Adrenal gland (tissue), 12 donors: ENCODE results near the gene DLGAP1. TPM values are rescaled to one million over a fixed set of nuclear protein-coding genes. Genes with fewer than 3 reads are reported as not detected.
A peak's percentile ranks its signal among the peaks of the same experiment; 100 is the strongest.

Experiments
- DNase-seq, 7 donors: peaks; one replicate each; pipeline ENCODE4 v3.0.0-alpha.2; 2019 to 2020
- H3K27ac ChIP-seq, 5 donors: fragments of 200-600 bp; sonication (generic) in 4 of 5; 1 replicate in 3 of 5; 2 replicates in 2 of 5; pipeline versions ENCODE4 v1.5.1 to v1.8.0; 2016 to 2020; ENCODE audit warnings: mild to moderate bottlenecking in 1 of 5
- H3K27me3 ChIP-seq: fragments of 200-600 bp; 2 replicates; pipeline ENCODE4 v1.8.0; 2021
- H3K36me3 ChIP-seq, 2 donors: fragments of 200-600 bp; replicated peaks in 1 of 2; 1 replicate in 1 of 2; 2 replicates in 1 of 2; pipeline versions ENCODE4 v1.5.1 to v1.8.0; 2018 to 2022
- H3K4me1 ChIP-seq, 2 donors: fragments of 200-600 bp; replicated peaks in 1 of 2; 1 replicate in 1 of 2; 2 replicates in 1 of 2; pipeline versions ENCODE4 v1.5.1 to v1.8.0; 2018 to 2021
- H3K4me3 ChIP-seq, 4 donors: fragments of 200-600 bp; sonication (generic) in 3 of 4; one replicate each; pipeline ENCODE4 v1.5.1; 2016 to 2018
- H3K9me3 ChIP-seq, 3 donors: fragments of 200-600 bp; sonication (generic) in 1 of 3; replicated peaks in 1 of 3; 1 replicate in 2 of 3; 2 replicates in 1 of 3; pipeline versions ENCODE4 v1.5.1 to v1.8.0; 2016 to 2021
- CTCF ChIP-seq, 6 experiments: fragments of 450-650 bp in 4 of 6; fragments of 200-600 bp in 2 of 6; sonication (generic) in 1 of 6; IDR thresholded peaks; 1 replicate in 5 of 6; 2 replicates in 1 of 6; pipeline versions ENCODE4 v1.5.1 to v1.8.0; 2016 to 2021; ENCODE audit warnings: antibody characterized with exemption in 6 of 6, mild to moderate bottlenecking in 2 of 6, moderate library complexity in 1 of 6
- POLR2A ChIP-seq, 2 donors: fragments of 450-650 bp; IDR thresholded peaks; one replicate each; pipeline ENCODE4 v1.6.1; 2017; ENCODE audit warnings: antibody characterized with exemption in 2 of 2, mild to moderate bottlenecking in 2 of 2, moderate library complexity in 1 of 2
- WGBS, 4 donors: extraction: QIAGEN DNeasy Blood & Tissue Kit in 2 of 4; methylation state at CpG; one replicate each; pipeline versions ENCODE4 v1.1.5 to v1.1.7; 2013 to 2017; 5-methylcytosine and 5-hydroxymethylcytosine counted together
- intact Hi-C, 2 donors: fragments of 100-400 bp; cut with DNase I; formaldehyde crosslinking; loops; one replicate each; pipeline versions ENCODE4 v1.14.1 to v1.15.0; 2022 to 2023
- polyA plus RNA-seq, 3 donors: library from polyadenylated mRNA; stranded (reverse); fragments of 200-250 nt in 2 of 3; fragments of 350-450 nt in 1 of 3; fragmentation: Illumina TruSeq in 1 of 3; extraction: RNeasy Lipid Tissue Mini Kit (QIAGEN cat#74804) in 1 of 3; gene quantifications; one replicate each; pipeline ENCODE4 v1.2.3, GENCODE V29; 2013 to 2014
- total RNA-seq, 9 donors: library from RNA; depleted of rRNA in 4 of 9; stranded (reverse); fragments of >200 nt in 4 of 9; fragments of 120-200 nt in 1 of 9; fragmentation: NEBNext Ultra II Directional in 1 of 9; extraction: Animal tissue kit (Norgen Biotek cat#: 25700) in 1 of 9; gene quantifications; one replicate each; pipeline versions ENCODE4 v1.1.0 to v1.2.4, GENCODE V29; 2013 to 2023
- donor health status: healthy with polysubstance abuse.
- donor health status: Bipolar disorder and iron deficiency.
- donor health status: DM: yes; HTN: yes; CAD: no.
- donor health status: DM: no; HTN: no; CAD: no.
- donor health status: DM: no; HTN: no; CAD: no.
- donor health status: DM: yes; HTN: yes; CAD: no.

Gene DLGAP1
- total and polyA plus RNA-seq, 12 donors, result 1.7 to 30.9 (median 12.9) TPM

- H3K9me3 ChIP-seq, result no peaks in the 10 kb centered on the region
- intact Hi-C loops, result no loop called here
- H3K27me3 ChIP-seq, result no peaks in the 10 kb centered on the region
- WGBS, 4 donors, result 57 to 72% (median 66%) methylated on average over 2 of the region's 2 CpGs
- peaks cover 0 to 27% of the 10 kb centered on the region in 2 donors for H3K4me1 ChIP-seq
- TF ChIP-seq POLR2A (IDR thresholded peaks at IDR 0.05) (no peak), CTCF (IDR thresholded peaks at IDR 0.05) (no peak)
- peak overlapping the region in 2 of 5 donors; percentile 79 to 85 for H3K27ac ChIP-seq
- no peak overlapping the region for H3K4me3 ChIP-seq
- no peaks in the 10 kb centered on the region for H3K36me3 ChIP-seq
- DNase-seq, result no peak
These were observed 488.9 kb downstream of the DLGAP1 start for GRCh38 chr18:3966246-3966641.

- WGBS, 4 donors, result 75 to 95% (median 92%) methylated on average over 5 to 7 of the region's 7 CpGs
- Histone ChIP-seq H3K36me3 (no peaks in the 10 kb centered on the region), H3K4me3 (no peak overlapping the region), H3K9me3 (no peaks in the 10 kb centered on the region), H3K4me1 (no peaks in the 10 kb centered on the region), H3K27ac (no peak overlapping the region), H3K27me3 (no peaks in the 10 kb centered on the region)
- DNase-seq, result no peak
- intact Hi-C loops, result no loop called here
- no peak for TF ChIP-seq CTCF (IDR thresholded peaks at IDR 0.05)
- TF ChIP-seq POLR2A (IDR thresholded peaks at IDR 0.05), result no peak
These were observed 494.1 kb downstream of the DLGAP1 start for GRCh38 chr18:3960977-3961376.

- Histone ChIP-seq H3K4me1 (no peaks in the 10 kb centered on the region), H3K36me3 (no peaks in the 10 kb centered on the region), H3K27ac (no peak overlapping the region), H3K9me3 (no peaks in the 10 kb centered on the region), H3K4me3 (no peak overlapping the region), H3K27me3 (no peaks in the 10 kb centered on the region)
- no peak for DNase-seq
- WGBS, 4 donors, result 83 to 89% (median 88%) methylated on average over 4 of the region's 4 CpGs
- no peak for TF ChIP-seq POLR2A (IDR thresholded peaks at IDR 0.05)
- TF ChIP-seq CTCF (IDR thresholded peaks at IDR 0.05), result no peak
- intact Hi-C loops, result no loop called here
These were observed 495.0 kb downstream of the DLGAP1 start for GRCh38 chr18:3960142-3960541.

- H3K36me3 ChIP-seq, result no peaks in the 10 kb centered on the region
- H3K27me3 ChIP-seq, result no peaks in the 10 kb centered on the region
- no peak for TF ChIP-seq POLR2A (IDR thresholded peaks at IDR 0.05)
- TF ChIP-seq CTCF (IDR thresholded peaks at IDR 0.05), result no peak
- H3K9me3 ChIP-seq, result no peaks in the 10 kb centered on the region
- DNase-seq, result no peak
- H3K4me3 ChIP-seq, result no peak overlapping the region
- intact Hi-C loops, result no loop called here
- 89 to 95% (median 91%) methylated on average over 5 of the region's 5 CpGs for WGBS, 4 donors
- no peak overlapping the region for H3K27ac ChIP-seq
- no peaks in the 10 kb centered on the region for H3K4me1 ChIP-seq
These were observed 503.1 kb downstream of the DLGAP1 start for GRCh38 chr18:3952031-3952430.
